Measurements from ENCODE around the gene ATG9B. TPM values are rescaled to one million over a fixed set of nuclear protein-coding genes. Genes with fewer than 3 reads are reported as not detected.

ATG9B gene
- total and polyA plus RNA-seq, 2 of the 13 experiments (the other 11 are each of a cell fraction or from before 2014, with no cell fraction given) = 0.24 TPM; not detected in 1

DNA sequence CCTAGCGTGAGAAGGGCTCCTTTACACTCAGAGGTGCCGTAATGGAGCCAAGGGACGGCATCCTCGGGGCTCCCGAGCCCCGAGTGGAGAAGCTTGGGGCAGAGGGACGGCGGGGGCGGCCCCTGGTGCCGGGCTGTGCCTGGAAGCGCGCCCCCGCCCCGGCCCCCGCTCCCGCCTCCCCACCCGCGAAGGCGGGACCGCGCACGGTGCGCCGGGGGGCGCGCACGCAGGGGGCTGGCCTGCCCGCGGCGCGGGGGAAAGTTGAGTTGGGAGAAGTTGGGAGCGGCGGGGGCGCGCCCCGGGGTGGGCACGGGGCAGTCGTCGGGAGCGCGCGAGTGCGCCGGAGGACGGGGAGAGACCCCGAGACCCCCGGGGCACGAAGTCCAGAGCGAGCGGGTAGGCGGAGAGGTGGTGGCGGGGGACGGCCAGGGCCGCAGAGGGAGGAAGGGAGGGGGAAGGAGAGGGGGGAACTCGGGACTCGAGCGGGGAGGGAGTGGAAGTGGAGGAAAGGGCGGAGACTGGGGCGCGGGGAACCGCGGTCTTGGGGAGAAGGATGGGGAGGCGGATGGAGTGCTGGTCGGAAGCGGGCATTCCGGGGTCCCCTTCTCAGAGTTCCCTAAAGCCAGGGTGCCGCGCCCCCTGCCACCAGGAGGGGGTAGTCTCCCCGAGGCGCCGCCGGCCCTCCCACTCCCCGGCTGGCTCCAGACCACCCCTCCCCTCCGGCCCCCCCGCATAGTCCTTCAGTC lies 35.2 kb upstream of the ATG9B start, which contains the start of gene SLC4A2 (continued):
- TF ChIP-seq, protein P1, sequence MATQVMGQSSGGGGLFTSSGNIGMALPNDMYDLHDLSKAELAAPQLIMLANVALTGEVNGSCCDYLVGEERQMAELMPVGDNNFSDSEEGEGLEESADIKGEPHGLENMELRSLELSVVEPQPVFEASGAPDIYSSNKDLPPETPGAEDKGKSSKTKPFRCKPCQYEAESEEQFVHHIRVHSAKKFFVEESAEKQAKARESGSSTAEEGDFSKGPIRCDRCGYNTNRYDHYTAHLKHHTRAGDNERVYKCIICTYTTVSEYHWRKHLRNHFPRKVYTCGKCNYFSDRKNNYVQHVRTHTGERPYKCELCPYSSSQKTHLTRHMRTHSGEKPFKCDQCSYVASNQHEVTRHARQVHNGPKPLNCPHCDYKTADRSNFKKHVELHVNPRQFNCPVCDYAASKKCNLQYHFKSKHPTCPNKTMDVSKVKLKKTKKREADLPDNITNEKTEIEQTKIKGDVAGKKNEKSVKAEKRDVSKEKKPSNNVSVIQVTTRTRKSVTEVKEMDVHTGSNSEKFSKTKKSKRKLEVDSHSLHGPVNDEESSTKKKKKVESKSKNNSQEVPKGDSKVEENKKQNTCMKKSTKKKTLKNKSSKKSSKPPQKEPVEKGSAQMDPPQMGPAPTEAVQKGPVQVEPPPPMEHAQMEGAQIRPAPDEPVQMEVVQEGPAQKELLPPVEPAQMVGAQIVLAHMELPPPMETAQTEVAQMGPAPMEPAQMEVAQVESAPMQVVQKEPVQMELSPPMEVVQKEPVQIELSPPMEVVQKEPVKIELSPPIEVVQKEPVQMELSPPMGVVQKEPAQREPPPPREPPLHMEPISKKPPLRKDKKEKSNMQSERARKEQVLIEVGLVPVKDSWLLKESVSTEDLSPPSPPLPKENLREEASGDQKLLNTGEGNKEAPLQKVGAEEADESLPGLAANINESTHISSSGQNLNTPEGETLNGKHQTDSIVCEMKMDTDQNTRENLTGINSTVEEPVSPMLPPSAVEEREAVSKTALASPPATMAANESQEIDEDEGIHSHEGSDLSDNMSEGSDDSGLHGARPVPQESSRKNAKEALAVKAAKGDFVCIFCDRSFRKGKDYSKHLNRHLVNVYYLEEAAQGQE (IDR thresholded peaks at IDR 0.05; ENCODE audit: borderline replicate concordance in 1 of 2, low read depth in 1 of 2, low read length in 2 of 2) = no peak
- TF ChIP-seq CBX1 (IDR thresholded peaks at IDR 0.05; ENCODE audit: low read depth) (no peak), ZNF629 (CRISPR knock-in tag; conservative IDR thresholded peaks at IDR 0.05) (no peak), PAF1 (CRISPR knock-in tag; IDR thresholded peaks at IDR 0.05) (no peak), ZNF761 (CRISPR knock-in tag; conservative IDR thresholded peaks at IDR 0.05) (no peak), NCOR1 (IDR thresholded peaks at IDR 0.05; ENCODE audit: borderline replicate concordance, low read length) (no peak), ZNF20 (CRISPR knock-in tag; IDR thresholded peaks at IDR 0.05) (no peak)
- TF ChIP-seq, protein P2, sequence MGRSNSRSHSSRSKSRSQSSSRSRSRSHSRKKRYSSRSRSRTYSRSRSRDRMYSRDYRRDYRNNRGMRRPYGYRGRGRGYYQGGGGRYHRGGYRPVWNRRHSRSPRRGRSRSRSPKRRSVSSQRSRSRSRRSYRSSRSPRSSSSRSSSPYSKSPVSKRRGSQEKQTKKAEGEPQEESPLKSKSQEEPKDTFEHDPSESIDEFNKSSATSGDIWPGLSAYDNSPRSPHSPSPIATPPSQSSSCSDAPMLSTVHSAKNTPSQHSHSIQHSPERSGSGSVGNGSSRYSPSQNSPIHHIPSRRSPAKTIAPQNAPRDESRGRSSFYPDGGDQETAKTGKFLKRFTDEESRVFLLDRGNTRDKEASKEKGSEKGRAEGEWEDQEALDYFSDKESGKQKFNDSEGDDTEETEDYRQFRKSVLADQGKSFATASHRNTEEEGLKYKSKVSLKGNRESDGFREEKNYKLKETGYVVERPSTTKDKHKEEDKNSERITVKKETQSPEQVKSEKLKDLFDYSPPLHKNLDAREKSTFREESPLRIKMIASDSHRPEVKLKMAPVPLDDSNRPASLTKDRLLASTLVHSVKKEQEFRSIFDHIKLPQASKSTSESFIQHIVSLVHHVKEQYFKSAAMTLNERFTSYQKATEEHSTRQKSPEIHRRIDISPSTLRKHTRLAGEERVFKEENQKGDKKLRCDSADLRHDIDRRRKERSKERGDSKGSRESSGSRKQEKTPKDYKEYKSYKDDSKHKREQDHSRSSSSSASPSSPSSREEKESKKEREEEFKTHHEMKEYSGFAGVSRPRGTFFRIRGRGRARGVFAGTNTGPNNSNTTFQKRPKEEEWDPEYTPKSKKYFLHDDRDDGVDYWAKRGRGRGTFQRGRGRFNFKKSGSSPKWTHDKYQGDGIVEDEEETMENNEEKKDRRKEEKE (IDR thresholded peaks at IDR 0.05) = no peak
- TF ChIP-seq, protein P3, sequence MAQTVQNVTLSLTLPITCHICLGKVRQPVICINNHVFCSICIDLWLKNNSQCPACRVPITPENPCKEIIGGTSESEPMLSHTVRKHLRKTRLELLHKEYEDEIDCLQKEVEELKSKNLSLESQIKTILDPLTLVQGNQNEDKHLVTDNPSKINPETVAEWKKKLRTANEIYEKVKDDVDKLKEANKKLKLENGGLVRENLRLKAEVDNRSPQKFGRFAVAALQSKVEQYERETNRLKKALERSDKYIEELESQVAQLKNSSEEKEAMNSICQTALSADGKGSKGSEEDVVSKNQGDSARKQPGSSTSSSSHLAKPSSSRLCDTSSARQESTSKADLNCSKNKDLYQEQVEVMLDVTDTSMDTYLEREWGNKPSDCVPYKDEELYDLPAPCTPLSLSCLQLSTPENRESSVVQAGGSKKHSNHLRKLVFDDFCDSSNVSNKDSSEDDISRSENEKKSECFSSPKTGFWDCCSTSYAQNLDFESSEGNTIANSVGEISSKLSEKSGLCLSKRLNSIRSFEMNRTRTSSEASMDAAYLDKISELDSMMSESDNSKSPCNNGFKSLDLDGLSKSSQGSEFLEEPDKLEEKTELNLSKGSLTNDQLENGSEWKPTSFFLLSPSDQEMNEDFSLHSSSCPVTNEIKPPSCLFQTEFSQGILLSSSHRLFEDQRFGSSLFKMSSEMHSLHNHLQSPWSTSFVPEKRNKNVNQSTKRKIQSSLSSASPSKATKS (CRISPR knock-in tag; IDR thresholded peaks at IDR 0.05) = no peak
- TF ChIP-seq, protein P4, sequence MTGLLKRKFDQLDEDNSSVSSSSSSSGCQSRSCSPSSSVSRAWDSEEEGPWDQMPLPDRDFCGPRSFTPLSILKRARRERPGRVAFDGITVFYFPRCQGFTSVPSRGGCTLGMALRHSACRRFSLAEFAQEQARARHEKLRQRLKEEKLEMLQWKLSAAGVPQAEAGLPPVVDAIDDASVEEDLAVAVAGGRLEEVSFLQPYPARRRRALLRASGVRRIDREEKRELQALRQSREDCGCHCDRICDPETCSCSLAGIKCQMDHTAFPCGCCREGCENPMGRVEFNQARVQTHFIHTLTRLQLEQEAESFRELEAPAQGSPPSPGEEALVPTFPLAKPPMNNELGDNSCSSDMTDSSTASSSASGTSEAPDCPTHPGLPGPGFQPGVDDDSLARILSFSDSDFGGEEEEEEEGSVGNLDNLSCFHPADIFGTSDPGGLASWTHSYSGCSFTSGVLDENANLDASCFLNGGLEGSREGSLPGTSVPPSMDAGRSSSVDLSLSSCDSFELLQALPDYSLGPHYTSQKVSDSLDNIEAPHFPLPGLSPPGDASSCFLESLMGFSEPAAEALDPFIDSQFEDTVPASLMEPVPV (CRISPR knock-in tag; IDR thresholded peaks at IDR 0.05) = 0 out of 2 replicates have a peak, but pooled peaks have one; percentile 63
- TF ChIP-seq, protein P5, sequence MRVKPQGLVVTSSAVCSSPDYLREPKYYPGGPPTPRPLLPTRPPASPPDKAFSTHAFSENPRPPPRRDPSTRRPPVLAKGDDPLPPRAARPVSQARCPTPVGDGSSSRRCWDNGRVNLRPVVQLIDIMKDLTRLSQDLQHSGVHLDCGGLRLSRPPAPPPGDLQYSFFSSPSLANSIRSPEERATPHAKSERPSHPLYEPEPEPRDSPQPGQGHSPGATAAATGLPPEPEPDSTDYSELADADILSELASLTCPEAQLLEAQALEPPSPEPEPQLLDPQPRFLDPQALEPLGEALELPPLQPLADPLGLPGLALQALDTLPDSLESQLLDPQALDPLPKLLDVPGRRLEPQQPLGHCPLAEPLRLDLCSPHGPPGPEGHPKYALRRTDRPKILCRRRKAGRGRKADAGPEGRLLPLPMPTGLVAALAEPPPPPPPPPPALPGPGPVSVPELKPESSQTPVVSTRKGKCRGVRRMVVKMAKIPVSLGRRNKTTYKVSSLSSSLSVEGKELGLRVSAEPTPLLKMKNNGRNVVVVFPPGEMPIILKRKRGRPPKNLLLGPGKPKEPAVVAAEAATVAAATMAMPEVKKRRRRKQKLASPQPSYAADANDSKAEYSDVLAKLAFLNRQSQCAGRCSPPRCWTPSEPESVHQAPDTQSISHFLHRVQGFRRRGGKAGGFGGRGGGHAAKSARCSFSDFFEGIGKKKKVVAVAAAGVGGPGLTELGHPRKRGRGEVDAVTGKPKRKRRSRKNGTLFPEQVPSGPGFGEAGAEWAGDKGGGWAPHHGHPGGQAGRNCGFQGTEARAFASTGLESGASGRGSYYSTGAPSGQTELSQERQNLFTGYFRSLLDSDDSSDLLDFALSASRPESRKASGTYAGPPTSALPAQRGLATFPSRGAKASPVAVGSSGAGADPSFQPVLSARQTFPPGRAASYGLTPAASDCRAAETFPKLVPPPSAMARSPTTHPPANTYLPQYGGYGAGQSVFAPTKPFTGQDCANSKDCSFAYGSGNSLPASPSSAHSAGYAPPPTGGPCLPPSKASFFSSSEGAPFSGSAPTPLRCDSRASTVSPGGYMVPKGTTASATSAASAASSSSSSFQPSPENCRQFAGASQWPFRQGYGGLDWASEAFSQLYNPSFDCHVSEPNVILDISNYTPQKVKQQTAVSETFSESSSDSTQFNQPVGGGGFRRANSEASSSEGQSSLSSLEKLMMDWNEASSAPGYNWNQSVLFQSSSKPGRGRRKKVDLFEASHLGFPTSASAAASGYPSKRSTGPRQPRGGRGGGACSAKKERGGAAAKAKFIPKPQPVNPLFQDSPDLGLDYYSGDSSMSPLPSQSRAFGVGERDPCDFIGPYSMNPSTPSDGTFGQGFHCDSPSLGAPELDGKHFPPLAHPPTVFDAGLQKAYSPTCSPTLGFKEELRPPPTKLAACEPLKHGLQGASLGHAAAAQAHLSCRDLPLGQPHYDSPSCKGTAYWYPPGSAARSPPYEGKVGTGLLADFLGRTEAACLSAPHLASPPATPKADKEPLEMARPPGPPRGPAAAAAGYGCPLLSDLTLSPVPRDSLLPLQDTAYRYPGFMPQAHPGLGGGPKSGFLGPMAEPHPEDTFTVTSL (CRISPR knock-in tag; IDR thresholded peaks at IDR 0.05; ENCODE audit: borderline replicate concordance) = no peak
